GM19193 (cell line): ENCODE measurements around the gene KLB.

Experiments
- POLR2A ChIP-seq: IDR thresholded peaks from 4 replicates; pipeline ENCODE4 v1.6.1; 2011; ENCODE audit not compliant: insufficient read depth, insufficient read length; ENCODE audit errors: extremely low read depth

KLB gene

GRCh38 chr4:39480251-39480650, 73.5 kb downstream of the KLB start:
- no peak for TF ChIP-seq POLR2A

DNA sequence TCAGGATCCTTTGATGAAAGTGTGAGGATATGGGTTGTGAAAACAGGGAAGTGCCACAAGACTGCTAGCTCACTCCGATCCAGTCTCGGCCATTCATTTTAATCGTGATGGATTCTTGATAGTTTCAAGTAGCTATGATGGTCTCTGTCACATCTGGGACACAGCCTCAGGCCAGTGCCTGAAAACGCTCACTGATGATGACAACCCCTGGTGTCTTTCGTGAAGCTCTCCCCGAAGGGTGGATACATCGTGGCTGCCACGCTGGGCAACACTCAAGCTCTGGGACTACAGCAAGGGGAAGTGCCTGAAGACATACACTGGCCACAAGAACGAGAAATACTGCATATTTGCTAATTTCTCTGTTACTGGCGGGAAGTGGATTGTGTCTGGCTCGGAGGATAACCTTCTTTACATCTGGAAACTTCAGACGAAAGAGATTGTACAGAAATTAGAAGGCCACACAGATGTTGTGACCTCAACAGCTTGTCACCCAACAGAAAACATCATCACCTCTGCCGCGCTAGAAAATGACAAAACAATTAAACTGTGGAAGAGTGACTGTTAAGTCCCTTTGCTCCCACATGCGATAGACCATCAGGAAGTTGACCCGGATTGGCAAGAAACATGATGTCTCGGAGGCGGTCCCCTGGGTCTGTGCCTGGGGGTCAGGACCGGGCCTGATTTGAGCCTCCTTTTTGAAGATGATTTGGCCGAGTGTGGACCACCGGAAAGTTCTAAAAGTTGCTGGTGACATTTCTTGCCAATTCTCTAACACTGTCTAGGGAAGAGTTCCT, 74.4 kb downstream of the KLB start:
- TF ChIP-seq POLR2A: no peak

GRCh38 chr4:39484582-39485272, 78.0 kb downstream of the KLB start:
- no peak for TF ChIP-seq POLR2A

GRCh38 chr4:39486221-39486804, 79.6 kb downstream of the KLB start:
- no peak for TF ChIP-seq POLR2A

DNA sequence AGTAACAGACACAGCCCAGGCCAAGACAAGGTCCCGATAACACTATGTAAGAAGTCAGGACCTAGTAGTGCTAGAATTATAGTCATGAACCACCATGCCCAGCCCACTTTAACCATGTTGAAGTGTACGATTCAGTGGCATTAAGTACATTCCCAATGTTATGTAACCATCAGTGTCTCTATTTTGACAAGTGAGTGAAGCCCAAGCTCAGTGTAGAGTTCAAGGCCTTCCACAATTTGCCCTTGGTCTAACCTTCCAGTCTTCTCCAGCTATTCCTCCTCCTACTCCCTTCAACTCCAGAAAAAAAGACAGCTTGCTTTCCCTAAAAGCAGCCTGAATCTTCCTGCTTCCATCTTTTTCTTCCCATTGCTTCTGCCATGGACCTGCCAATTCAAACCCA, 83.6 kb downstream of the KLB start:
- TF ChIP-seq POLR2A: no peak

DNA sequence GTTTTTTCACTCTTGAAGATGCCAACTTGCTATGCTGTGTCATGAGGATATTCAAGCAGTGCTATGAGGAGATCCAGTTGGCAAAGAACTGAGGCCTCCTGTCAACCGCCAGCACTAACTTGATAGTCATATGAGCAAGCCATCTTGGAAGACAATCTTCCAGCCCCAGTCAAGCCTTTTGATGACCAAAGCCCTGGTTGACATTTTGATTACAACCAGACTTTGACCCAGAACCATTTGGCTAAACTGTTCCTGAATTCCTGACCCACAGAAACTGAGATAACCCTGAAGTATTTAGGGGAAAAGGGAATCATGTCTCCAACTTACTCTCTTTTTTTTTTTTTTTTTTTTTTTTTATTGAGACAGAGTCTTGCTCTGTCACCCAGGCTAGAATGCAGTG, 87.6 kb downstream of the KLB start:
- no peak for TF ChIP-seq POLR2A

DNA sequence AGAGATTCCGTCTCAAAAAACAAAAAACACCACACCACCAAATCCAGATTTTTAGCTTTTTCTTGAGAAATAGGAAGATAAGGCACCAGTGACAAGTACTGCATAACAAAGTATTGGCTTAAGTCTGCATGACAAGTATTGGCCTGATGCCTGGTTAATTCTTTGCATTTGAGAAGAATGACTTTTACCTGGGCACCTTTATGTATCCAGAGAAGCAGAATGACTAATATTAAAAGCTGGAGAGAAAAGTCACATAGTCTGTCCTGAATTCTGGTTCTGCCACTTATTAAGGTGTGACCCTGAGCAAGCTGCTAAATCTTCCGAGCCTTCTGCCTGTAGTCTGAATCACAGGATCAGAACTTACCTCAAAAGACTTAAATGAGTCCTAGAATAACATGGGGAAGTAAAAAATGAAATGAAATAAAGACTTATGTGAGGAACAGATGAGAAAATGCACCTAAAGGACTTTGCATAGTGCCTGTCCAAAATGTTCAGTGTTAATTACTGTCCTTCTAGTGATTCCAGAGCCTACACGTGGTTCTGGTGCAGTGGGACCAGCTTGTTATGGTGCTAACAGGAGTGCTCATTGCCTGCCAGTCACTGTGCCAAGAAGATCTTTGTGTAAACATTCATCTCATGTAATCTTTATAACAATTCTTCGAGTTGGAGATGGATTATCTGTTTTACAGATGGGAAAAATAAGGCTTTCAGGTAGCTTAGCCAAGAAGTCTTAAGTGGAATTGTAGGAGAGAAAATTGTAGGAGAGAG, 88.9 kb downstream of the KLB start:
- no peak for TF ChIP-seq POLR2A

DNA sequence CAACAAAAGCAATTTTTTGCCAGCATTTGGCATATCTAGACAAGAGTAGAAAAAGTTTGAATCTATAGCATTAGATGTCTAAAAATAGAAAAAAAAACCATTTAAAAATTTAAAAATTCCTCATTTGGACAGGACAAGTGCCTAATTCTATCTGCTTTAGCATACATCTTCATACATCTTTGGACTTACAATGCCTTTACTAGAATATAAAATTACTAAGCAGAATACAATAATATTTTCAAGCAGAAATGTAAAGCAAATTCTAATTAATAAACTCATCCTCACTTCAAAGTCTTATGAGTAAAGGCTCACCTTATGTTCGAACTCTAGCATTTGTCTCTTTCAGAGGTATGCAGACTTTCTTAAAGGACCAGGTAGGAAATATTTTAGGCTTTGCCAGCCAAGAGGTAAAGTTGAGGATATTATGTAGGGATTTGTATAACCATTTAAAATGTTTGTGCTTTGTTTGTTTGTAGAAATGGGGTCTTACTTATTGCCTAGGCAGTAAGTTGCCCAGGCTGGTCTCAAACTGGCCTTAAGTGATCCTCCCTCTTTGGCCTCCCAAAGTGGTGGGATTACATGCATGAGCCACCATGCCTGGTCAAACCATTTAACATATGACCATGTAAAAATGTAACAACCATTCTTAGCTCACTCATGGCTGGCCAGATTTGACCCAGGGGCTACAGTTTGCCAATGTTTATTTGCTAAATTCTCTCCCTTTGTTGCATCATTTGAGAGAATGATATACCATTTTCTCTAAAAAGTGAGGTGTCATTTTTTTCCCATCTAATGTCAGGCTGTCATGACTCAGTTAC, 91.4 kb downstream of the KLB start:
- TF ChIP-seq POLR2A: no peak

DNA sequence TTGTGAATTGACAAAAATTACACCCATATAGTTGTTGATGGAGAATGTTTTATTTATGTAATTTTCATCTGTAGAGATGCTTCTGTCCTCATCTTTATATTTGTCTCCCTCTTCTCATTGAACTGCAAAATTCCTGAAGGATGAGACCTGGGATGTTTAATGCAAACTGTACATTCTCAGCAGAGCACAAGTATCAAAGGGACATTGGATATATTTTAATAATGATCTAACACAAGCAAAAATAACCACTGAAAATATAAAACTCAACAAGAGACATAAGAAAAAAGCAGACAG, 91.9 kb downstream of the KLB start:
- no peak for TF ChIP-seq POLR2A
